GM23248 (cell line): ENCODE data around the gene VEZT.

Experiments
- EZH2 ChIP-seq: fragments of 200-600 bp; sonication (generic); IDR thresholded peaks from 2 replicates; pipeline ENCODE4 v1.6.1; 2018; ENCODE audit warnings: antibody characterized with exemption, mild to moderate bottlenecking; ENCODE audit not compliant: insufficient read depth, poor library complexity, severe bottlenecking
- EZH2phosphoT487 ChIP-seq: fragments of 200-600 bp; sonication (generic); IDR thresholded peaks from 2 replicates; pipeline ENCODE4 v1.6.1; 2018; ENCODE audit warnings: antibody characterized with exemption, moderate library complexity, mild to moderate bottlenecking, low read depth; ENCODE audit not compliant: insufficient read depth

GRCh38 chr12:95205016-95205624 lies 12.5 kb upstream of the VEZT start:
- TF ChIP-seq EZH2phosphoT487 (no peak), EZH2 (no peak)
